HG03439 (cell line): ENCODE results near the gene CHST5.
A peak's percentile ranks its signal among the peaks of the same experiment; 100 is the strongest.

ENCODE experiments used
- ATAC-seq: cut with Tn5 transposase; IDR thresholded peaks from one replicate; pipeline ENCODE4 v1.9.1; 2021; ENCODE audit warnings: mild to moderate bottlenecking, moderate library complexity; ENCODE audit not compliant: unreplicated experiment

Gene CHST5

DNA sequence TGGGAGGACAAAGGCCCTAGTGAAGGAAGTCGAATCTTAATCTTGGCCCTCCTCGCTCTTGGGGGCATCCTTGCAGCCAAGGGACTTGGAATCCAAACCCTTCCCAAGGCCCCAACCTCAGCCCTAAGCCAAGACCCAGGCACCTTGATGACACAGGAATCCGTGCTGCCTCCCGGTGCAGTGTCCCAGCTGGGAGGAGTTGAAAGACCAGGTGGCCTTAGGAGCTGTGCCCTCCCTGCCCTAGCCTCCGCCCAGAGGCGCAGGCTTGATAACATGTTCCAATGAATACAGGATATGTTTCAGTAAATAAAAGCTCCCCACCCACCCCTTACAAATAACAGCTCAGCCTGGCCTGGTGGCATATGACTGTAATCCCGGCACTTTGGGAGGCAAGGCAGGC lies at the start of gene CHST5:
Gene CHST5, minus strand, starts transcription at position 208 of the 400 bp plus-strand sequence. CDS start 5,724 bp downstream, outside the sequence.
- no peak for ATAC-seq

DNA sequence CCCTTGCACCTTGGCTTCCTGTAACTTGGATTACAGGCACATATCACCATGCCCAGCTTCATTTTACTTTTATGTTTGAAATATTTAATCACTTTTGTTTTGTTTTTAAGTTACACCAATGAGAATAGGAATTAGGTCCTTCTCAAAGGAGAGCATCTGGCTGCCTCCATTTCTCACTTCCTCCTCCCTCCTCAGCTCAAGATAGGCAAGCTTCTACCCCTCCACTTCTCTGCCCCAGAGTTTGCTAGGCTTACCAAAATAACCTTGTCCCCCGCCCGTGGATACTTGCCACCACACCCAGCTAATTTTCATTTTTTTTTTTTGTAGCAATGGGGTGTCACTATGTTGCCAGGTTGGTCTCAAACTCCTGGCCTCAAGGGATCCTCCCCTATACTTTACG lies 48.2 kb upstream of the CHST5 start:
- no peak for ATAC-seq

DNA sequence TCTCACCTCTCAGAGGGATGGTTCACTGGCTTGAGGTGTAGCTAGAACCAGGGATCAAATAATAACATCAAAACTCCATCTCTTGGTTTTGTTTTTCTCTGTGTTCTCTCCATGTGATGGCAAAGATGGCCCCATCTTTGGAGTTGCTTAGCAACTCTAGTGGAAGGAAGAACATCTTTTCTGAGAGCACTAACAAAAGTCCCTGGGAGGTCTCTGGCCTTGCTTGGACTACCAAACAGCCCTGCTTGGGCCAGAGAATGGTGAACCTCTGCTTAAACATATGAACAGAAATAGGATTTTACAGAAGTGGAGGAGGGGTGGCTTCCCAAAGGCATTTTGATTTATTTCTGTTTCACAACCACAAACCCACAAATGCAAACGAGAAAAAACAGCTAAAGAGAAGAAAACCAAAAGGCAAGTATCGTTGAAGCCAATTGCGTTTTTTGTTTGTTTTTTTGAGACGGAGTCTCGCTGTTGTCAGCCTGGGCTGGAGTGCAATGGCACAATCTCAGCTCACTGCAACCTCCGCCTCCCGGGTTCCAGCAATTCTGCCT lies 43.5 kb upstream of the CHST5 start:
- ATAC-seq: no peak

DNA sequence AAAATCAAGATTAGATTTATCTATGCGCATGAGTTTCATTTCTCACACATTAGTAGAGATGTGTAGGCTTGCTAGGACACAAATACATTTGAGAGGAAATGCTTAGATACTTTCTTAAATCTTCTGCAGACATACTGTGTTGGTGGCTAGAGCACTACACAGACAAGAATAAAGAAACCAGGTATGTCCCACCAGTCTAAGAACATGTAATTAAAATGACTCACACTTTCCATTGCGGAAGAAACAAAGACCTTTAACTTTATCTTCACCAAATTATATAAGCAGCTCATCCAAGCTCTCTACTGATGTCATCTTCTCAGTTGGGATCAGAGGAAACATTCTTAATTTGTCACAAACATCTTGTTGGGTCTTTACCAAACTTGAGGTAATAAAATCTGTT lies 42.8 kb upstream of the CHST5 start:
- no peak for ATAC-seq

DNA sequence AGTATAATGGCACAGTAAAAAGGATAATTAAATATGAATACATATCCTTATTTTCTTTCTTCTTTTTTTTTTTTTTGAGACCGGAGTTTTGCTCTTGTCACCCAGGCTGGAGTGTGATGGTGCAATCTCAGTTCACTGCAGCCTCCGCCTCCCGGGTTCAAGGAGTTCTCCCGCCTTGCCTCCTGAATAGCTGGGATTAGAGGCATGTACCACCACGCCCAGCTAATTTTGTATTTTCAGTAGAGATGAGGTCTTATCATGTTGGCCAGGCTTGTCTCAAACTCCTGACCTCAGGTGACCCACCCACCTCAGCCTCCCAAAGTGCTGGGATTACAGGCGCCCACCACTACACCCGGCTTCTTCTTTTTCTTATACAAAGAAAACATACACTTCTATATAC lies 42.3 kb upstream of the CHST5 start:
- no peak for ATAC-seq

DNA sequence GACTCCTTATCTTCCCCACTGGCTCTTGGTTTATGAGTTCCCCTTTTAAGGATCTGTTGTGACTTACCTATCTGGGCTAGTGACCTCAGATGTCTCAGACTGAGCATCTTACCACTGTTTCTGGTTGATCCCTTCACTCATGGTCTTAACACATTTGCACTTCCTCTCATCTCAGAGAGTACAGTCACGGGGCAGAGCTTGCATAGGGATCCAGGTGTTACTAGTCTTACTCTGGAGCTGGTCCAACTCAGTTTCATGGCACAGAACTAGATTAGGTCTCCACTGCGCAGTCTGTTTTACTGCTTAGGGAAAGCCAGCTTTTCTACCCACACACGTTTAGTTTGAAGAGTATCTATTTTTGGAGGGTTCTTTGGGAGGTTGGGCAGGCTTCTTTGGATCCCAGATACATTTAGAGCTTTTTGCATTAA lies 40.5 kb upstream of the CHST5 start:
- ATAC-seq: no peak

DNA sequence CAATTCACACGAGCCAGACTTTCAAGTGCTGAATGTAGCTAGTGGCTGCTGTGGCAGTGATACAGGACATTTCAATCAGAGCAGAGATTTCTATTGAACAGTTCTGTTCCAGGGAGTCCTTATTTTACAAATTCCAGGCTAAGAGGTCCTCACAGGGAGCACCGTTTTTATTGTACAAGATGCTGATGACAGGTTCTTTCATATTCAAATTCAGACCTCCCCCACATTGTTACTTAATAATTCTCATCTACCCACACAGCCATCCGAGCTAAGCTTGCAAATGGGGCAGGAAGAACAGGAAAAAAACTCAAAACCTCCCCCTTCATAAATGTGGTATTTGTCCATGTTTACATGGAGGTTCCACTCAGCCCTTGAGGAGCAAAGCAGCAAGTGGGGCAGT lies 40.0 kb upstream of the CHST5 start:
- ATAC-seq: no peak

DNA sequence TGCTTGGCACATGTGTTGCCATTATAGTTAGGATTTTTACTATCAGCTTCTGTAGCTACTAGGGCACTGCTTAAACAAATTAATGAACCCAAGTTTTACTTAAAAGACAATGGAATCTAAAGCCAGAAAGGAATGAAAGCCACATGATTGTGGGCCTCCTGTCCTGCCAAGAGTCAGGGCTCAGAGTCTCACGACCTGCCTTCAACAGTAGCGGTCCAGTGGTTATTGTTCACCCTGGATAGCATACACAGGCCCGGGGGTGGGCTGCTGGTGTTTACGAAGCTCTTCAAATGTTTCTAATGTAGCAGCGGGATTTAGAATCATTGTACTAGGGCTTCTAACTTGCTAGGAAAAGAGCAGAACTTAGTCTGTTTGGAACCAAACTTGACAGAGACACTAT lies 38.0 kb upstream of the CHST5 start:
- no peak for ATAC-seq

DNA sequence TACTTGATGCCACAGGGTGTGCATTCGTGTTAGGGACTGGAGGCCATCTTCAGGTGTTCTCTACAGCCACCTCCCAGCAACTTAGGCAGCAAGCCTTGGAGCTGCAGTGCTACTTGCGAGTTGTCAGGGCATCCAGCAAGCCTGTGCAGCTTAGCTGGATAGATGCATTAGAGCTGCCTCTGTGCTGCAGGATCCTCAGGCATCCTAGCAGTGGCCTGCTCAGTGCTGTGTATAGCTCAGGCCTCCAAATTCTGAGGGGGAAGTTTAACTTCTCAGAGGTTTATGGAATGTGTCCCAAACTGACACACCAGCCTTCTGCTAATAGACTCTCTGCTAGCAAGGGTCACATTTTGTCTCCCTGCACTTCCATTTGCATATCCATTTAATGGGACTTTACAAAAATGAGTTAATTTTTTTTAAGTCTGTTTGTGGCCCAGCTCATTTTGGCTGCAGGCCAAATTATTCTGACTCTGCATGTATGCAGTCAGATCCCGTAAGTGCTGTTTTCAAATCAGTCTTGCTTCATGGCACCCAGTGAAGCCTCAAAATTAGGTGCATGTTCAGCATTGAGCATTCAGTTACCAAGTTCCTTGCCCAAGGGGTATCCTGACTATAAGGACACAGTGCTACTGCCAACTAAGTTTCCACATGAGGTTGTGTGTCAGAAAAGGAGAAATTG lies 37.1 kb upstream of the CHST5 start:
- ATAC-seq: no peak

DNA sequence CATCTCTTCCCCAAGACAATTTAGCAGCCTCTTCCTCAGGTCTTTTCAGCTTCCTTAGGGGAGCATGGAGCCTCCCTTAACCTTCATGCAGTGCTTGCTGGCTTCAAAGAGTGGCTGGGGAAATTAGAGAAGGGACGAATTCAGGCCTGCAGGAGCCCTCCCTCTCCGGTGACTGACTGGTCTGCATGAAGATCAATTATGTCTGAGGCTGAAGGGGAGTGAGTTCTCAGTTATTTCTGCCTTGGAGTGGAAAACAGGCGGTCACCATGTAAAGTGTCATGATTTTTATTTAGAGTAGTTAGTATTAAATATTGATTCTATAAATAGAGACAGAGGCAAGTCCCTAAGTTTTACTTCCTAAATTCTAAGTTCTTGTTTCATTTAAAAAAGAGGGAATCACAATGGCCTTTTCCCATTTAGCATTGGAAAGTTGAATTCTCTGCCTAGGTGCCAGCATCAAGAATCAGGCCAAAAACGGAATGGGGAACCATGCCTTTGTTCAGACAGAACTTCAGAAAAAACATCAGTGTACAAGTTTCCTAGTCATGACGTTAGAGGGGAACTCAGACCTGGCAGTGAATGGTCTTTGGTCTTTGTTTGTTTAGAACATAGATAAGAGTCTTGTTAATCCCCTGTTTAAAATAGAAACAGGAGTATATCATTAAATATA lies 34.6 kb upstream of the CHST5 start:
- no peak for ATAC-seq

DNA sequence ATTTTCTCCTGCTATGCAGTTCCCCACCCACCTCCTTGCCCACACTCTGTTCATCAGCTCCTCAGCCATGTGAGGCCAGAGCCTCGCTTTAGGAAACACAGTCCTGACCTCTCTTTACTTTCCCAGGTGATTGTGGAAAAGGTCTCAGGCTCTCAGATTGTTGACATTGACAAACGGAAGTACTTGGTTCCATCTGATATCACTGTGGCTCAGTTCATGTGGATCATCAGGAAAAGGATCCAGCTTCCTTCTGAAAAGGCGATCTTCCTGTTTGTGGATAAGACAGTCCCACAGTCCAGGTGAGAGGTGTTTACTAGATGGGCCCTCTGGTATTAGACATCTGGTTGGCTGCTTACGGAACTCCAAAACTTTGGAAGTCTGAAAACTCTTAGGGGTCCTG lies 32.0 kb upstream of the CHST5 start:
- ATAC-seq: no peak

DNA sequence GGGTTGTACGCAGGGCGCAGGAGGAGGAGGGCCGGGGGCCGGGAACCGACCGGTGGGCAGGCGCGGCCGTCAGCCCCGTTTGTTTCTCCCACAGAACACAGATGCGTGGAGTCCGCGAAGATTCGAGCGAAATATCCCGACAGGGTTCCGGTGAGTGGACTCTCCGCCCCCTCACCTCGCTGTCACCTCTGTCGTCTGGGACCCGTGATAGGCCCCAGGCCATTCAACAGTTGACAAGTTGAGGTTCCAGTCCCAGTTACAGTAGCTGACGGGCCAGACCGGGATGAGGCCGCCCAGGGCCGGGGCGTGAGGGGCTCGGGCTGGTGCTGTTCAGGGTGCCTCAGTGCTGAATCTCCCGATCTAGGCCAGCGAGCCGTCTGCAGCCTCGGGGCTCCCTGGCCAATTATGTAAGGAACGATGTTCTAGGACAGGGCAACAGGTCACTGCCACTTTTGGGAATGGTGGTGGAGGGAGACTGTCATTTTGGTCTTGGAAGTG lies 30.9 kb upstream of the CHST5 start:
- peak; percentile 9 for ATAC-seq

DNA sequence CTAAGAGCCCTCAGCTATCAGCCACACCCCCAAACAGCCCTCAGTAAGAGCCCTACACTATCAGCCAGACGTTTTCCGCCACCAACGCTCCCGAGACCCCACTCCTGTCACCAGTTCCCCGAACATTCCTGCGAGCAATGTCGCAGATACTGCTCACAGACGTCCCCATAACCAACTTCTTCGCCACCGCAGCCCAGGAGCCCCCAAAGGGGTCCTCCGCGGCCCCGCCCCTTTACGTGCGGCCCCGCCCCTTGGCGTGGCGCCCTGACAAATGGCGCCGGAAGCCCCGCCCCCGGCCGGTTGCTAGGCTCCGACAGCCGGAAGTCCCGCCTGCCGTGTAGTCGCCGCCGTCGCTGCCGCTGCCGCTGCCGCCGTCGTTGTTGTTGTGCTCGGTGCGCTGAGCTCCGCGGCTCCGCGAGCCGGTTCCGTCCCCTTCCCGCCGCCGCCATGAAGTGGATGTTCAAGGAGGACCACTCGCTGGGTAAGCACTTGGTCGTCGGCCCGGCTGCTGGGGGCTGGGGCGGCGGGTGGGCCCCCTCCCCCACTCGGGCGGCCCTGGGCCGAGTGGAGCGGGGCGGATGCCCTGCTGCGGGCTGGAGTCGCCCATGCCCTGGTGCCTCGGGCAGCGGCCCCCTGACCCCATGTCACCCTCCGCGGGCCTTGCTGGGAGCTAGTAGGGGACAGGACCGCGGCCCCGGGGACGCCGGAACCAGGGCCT lies 30.3 kb upstream of the CHST5 start, which contains the start of gene GABARAPL2:
Gene GABARAPL2, plus strand, starts transcription at position 340 of the 718 bp plus-strand sequence. Its CDS starts 108 bp downstream, at position 448.
- ATAC-seq: peak; percentile 67

DNA sequence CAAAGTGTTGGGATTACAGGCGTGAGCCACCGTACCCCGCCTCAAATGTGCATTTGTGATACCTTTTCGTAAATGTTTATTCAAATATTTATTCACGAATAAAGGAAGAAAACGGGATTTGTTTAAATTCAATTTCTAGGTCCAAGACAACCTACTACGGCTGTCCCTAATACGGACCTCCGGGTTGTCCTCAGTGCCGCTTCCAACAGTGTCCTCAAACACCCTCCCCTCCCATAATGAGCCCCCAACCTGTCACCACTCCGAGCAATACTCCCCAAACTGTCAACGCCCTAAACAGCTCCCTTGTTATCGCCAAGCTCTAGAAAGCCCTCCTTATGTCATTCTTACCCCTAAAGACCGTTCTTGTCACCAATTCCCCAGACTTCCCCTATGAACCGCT lies 29.7 kb upstream of the CHST5 start:
- peak; percentile 13 for ATAC-seq

DNA sequence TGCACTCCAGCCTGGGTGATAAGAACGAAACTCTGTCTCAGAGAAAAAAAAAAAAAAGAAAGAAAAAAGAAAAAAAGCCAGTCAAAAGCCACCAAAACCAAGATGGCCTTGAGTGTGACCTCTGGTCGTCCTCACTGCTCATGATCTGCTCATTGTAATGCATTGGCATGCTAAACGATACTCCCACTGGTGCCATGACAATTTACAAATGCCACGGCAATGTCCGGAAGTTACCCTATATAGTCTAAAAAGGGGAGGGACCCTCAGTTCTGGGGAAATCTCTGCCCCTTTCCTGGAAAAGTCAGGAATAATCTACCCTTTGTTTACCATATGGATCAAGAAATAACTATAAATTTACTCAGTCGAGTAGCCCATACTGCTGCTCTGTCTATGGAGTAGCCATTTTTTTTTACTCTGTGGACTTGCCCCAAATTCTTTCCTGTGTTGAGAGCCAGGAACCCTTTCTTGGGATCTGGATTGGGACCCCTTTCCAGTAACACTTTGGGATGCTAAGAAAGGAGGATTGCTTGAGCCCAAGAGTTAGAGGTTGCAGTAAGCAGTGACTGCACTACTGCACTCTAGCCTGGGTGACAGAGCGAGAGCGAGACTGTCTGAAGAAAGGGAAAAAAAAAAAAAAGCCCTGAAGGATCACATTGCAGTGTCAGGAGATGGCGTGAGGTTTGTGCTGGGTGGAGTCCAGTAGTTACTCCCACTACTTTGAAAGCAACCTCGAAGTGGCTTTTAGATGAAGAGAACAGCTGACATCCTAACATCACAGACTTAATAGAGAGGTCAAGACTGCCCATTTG lies 23.9 kb upstream of the CHST5 start:
- no peak for ATAC-seq

DNA sequence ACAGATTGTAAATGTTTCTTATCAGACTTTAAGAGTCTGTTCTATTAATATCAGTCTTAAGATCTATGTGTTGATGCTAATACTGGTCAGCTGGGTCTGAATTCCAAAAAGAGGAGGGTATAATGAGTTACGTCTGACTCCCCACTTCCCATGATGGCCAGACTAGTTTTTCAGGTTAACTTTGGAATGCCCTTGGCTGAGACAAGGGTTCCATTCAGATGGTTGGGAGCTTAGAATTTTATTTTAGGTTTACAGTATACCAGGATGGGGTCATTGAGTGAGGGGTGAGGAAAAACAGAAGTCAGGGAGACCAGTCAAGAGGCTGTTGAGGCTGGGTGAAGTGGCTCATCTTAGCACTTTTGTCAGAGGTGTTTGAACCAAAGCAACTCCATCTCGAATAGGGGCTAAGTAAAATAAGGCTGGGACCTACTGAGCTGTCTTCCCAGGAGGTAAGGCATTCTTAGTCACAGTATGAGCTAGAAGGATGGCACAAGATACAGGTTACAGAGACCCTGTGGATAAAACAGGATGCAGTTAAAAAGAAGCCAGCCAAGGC lies 23.0 kb upstream of the CHST5 start:
- ATAC-seq: no peak

DNA sequence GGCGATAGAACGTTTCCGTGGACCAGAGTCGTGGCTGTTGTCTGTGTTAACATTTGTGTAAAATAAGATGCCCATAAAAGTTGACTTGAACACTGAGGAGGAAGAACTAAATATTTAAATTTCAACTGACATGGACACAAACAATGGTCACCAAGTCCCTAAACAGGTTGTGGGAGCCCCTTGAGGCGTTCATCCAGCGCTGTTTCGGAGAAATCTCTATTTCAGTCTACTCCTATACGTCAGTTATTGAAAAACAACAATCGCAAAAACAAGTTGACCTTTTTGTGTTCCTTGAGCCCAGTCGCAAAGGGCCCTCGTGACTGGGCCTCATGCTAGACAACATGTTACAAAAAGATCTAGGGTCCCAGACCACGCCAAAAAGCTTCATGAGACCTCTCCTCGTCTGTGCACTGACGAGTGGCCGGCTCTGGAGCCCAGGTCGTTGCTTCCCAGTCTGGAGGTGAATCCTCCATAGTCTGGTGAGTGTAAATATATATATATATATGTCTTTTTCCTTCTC lies 20.6 kb upstream of the CHST5 start:
- ATAC-seq: no peak

DNA sequence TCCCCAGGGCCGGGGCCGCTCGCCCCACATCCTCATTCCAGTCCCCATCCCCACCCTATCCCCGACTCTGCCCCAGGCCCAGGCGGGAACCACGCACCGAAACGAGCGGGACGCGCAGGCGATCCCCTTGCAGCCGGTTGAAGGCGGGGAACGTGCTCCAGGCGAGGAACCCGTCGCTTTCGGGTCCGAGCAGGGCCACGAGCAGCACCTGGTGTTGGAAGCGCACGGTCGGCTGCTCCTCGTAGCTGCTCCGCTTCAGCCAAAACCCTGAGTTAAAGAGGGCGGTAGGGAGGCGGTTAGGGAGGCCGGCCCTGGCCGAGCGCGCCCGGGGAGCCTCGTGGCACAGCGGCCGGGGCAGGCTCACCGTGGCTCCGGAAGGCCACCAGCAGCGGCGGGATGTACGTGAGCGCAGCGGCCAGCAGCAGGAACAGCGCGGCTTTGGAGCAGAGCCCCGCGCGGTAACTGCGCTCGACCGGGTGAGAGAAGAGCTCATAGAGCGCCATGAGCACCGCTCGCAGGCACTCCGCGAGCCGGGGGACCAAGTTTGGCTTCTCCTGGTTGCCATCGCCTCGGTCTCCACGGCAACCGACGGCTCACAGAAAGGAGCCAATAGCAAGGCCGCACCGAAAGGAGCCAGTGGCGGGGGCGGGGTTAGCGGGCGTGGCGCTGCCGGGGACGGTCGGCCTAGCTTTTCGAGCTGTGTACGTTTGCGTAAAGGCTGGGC lies 20.0 kb upstream of the CHST5 start, which contains the start of gene TMEM231:
Gene TMEM231, minus strand, starts transcription at position 546 of the 724 bp plus-strand sequence. Its CDS starts 43 bp downstream, at position 503.
- peak; percentile 97 for ATAC-seq

DNA sequence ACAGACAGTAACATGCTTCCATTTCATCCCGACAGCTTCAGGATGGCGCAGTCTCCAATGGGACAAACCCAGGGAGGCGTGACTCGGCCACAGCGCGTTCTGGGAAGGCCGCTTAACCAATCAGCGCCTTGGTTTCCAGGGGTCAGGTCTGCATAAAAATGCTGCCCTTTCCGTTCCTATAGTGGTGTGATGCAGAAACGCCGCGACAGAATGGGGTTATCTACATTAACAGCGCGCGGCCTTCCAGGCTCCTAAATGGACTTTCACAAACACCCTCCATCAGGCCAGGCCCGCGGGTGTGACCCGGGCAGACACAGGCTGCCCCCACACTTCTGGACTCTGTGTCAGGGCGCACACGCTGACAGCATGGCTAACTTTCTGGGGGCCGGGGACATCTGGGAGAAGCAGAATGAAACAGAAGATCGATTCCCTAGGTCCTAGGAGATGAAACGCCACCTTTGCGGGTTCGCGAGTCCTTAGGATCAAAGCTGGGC lies 19.4 kb upstream of the CHST5 start:
- ATAC-seq: peak; percentile 32
